SKM-1 treated with dmso at 0.1 percent for 144 hours (cell line): Measurements from ENCODE around the gene MBD5.

Source experiments
- DNase-seq: peaks from one replicate; lab custom pipeline; 2025; ENCODE audit not compliant: unreplicated experiment; lab: John Stamatoyannopoulos, UW

MBD5 gene

DNA sequence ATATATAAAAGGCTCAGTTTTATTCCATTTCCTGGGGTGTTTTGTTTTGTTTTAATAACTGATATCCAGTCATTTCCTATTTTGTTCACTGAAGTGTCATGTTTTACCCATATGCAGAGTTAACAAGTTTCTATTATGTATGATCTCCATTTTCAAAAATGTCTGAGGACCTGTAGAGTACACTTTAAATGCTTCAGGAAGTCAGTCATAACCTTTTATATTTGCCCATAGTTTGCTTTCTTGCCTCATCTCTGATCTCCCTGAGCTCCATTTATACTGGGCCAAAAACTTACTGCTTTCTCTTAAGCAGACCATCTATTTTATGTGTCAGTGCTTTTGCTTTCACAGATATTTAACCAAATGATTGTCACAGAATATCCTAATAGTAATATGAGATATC is 278.7 kb downstream of the MBD5 start:
- DNase-seq: no peak

DNA sequence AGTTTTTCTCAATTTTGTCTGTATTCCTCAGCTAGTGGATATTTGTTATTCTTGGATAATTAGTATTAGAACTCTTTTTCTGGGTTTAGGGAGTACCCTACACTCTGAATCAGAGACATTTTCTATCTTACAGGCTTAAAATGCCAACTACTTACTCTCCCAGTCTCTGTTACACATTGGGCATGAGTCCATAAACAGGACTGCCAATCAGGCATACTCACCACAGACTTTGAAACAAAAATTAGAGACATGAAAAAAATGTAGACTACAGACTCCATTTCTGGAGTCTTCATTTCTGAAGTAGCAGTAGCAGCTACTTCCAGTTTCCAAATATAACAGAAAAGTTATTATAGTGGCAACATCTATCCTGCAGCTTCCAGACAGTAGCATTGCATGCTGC is 279.7 kb downstream of the MBD5 start:
- DNase-seq: no peak

DNA sequence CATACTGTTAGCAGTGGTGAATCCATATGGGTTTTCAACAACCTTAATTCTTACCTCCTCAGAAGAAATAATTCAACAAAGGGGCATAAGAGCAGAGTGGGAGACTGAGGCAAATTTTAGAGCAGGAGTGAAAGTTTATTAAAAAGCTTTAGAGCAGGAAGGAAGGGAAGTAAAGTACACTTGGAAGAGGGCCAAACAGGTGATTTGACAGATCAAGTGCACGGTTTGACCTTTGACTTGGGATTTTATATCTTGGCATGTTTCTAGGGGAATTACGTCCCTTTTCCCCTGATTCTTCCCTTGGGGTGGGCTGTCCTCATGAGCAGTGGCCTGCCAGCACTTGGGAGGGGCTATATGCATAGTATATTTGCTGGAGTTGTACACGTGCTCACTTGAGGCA is 280.5 kb downstream of the MBD5 start:
- DNase-seq: no peak

DNA sequence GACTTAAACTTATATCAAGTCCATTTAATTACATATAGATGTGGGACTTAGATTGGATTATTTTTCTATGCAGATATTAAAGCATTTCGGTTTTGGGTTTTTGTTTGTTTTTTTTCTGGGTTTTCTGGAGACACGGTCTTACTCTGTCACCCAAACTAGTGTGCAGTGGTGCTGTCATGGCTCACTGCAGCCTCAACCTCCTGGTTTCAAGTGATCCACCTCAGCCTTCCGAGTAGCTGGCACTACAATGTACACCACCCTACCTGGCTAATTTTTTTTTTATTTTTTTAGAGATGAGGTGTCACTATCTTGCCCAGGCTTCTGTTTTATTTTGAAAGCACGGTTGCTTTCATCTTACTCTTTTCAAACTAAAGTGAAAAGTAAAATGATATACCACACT is 281.6 kb downstream of the MBD5 start:
- DNase-seq: no peak

DNA sequence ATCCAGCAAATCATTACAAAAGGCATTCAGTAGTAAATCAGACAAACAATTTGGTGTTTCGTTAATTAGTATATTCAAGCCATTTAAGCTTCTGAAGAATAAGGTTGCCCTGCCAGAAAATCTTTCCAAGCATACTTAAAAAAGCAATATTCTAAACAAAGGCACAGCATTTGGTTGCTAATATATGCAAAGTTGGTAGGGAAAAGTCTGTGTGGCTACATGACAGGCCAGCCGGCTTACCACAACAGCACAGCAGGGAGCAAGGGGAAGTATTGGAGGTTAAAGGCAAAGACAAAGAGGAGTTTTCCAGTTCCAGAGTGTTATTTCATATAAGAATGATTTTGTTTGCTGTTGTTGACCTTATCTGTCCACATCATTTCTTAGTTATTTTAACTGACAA is 282.3 kb downstream of the MBD5 start:
- no peak for DNase-seq

DNA sequence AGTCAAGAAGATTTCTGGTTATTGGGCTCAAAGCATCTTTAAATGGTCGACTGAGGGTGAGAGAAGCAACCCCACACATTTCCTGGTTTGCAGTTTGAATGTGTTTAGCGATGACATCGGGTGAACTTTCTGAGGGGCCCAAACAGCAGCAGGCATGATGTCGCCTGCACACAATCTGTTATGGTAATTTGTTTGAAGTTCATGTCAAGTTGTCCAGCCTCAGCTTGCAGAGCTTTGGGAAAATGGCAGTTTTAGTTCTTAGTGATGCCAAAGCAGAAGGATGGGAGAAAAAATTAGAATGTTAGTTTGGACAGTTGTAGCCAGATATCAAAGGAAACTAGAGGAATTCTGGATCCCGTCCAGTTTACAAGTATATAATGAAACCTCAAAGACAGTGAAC is 284.6 kb downstream of the MBD5 start:
- DNase-seq: no peak

DNA sequence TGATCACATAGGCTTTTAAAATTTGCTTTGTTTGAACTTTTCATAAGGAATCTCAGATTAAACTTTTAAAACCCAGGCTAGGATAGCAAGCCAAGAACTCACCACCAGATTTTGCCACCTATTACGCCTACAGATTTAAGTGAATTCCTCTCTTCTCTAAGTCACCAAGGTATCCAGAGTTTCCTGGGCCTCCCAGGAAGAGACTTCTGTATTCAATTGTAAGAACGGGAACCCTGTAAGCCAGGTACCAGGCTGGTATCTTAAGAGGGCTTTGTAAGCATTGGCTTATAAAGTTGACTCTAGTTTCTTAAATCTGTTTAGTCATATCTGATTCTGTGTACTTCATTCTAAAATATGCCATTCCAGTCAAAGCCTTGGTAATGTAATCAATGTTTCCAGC is 285.1 kb downstream of the MBD5 start:
- no peak for DNase-seq

DNA sequence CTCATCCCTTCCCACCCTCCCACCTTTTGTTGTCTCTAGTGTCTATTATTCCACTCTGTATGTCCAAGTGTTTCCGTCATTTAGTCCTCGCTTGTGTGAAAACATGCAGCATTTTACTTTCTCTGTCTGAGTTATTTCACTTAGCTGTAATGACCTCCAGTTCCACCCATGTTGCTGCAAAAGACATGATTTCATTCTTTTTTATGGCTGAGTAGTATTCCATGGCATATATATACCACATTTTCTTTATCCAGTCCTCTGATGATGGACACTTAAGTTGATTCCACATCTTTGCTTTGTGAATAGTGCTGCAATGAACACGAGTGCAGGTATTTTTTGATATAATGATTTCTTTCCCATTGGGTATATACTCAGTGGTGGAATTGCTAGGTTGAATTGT is 296.7 kb downstream of the MBD5 start:
- DNase-seq: no peak

DNA sequence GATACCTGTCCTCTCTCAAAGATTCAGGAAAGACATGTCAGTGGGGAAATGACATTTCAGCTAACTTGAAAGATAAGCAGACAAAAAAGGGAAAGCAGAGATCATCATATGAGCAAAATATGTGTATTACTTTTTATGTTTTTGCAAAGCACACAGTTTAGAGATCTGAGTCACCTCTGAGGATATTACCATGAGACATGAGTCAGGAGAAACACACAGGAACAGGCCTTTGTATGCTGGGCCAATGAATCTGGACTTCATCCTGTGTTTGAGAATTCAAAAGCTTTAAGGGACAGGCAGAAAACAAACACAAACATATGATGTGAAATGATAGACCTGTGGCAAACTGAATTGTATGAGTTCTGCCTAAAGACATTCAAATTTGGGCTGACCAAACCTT is 317.6 kb downstream of the MBD5 start:
- DNase-seq: no peak

DNA sequence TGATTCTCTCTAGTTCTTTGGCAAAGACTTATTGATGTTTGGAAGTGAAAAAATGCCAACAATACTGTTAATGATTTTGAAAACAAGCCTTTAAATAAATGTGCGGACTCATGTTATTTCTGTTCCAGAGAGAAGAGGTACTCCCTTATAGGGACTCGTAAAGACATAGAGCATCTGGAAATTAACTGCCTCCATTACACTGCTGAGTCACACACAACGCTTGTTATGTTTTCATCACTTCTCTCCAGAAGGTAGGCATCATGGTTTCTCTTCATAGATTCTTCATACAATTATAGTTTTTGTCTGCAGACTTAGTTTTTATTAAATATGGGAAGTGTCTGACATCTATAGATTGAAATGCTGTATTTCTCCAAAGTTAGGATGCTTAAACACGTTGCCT is 321.2 kb downstream of the MBD5 start:
- no peak for DNase-seq

DNA sequence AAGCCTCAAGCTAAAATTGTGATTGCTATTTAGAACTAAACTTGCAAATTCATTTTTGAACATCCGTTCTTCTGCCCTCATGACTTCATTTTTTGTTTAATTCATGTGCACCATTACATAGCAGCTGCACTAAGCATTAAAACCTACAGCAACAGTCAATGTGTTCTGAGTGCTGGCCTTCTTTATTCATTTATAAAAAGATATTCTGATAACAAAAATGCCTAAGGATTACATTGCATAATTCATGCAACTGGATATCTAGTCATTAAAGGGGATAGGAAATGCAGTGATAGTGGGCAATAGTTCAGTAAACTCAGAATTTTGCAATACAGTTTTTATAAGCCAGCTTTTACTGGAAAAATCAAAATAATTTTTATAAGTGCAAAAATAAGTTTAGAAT is 329.3 kb downstream of the MBD5 start:
- no peak for DNase-seq

DNA sequence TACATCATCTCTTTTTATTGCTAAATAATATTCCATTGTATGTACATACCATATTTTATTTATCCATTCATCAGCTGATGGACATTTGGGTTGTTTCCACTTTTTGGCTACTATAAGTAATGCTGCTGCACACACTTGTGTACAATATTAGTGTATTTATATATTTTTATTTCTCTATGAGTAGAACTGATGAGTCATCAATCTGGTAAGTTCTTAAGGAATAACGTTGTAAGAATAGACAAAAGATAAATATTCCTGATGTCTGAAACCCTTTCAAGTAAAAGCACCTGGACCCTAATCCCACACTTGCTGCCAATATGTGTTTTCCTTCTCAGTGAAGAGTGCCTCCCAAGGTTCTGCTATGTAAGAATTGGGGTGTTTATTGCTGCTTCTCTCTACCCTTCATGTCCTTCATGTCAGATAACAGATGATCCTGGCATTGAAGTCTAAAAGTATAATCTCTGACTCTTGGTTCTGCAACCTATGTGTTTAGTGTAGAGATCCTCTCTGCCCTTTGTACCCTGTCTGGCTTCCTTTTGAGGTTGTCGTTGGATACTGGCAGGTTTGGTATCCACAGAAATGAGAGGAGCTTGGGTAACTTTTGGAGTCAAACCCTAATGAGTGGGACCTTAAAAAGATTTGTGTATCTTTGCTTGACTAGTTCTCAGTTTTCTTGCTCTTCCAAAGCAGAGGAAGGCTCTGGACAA is 330.7 kb downstream of the MBD5 start:
- DNase-seq: no peak

DNA sequence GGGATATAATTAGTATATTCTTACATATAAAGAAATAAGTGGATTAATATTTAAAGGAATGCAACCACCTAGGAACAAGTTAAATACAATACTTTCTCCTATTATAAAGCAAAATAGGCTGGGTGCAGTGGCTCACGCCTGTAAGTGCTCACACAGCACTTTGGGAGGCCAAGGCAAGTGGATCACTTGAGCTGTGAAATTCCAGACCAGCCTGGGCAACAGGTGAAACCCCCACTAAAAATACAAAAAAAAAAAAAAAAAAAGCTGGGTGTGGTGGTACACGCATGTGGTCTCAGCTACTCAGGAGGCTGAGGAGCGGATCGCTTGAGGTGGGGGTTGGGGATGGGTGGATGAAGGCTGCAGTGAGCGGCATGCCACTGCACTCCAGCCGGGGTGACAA is 337.5 kb downstream of the MBD5 start:
- DNase-seq: no peak

DNA sequence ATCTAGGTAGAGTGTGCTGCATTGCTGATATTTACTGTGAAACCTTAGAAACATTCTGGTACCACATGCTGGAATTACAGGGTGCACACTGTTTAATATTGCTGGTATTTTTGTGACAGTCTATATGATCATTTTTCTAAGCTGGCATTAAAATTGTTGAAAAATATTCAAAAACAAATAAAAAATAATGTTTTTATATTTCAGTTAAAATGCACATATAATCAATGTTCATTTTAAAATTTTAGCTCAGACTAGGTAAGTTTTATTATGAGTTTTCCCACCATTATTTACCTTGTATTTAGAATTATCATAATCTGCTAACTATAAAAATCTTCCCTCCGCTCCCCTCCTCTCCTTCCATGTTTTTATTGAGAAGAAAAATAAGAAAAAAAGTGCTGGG is 339.8 kb downstream of the MBD5 start:
- no peak for DNase-seq

DNA sequence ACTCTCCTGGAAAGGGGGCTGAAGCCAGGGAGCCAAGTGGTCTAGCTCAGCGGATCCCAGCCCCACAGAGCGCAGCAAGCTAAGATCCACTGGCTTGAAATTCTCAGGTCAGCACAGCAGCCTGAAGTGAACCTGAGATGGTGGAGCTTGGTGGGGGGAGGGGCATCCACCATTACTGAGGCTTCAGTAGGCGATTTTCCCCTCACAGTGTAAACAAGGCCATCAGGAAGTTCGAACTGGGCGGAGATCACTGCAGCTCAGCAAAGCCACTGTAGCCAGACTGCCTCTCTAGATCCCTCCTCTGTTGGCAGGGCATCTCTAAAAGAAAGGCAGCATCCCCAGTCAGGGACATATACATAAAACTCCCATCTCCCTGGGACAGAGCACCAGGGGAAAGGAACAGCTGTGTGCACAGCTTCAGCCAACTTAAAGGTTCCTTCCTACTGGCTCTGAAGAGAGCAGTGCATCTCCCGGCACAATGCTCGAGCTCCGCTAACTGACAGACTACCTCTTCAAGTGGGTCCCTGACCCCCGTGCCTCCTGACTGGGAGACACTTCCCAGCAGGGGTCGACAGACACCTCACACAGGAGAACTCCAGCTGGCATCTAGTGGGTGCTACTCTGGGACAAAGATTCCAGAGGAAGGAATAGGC is 341.4 kb downstream of the MBD5 start:
- DNase-seq: no peak

DNA sequence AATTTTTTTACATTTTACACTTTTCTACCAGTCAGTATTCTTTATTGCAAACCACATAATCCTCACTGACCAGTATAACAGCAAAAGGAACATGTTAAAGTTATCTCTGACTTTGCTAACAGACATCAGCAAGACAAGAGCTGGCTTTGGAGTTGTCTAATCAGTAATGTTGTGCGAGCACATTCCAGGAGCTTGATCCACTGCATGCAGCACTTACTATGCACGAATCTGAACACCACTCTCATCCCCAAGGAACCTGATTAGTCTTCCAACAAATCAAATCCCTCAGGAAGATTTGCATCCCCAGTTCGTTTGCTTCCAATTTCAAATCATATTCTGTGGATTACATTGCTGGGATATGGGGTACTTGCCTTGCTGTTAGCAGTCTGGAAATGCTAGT is 354.3 kb downstream of the MBD5 start:
- no peak for DNase-seq

DNA sequence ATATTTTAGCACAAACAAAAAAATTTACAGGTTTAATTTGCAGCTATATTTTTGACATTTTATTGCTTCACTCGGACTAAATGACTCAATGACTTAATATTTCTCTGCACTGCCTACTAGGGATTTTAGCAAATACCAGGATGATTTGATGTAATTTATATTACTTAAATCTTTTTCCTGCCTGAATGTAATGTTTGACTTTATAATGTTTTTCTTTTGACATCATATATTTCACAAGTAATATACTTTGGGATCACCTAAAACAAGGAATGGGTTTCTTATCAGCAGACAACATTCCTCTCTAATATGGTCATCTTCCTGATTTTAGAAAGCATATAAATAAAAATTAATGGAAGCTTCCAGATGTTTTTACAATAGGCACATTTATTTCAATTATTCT is 370.4 kb downstream of the MBD5 start:
- DNase-seq: no peak

DNA sequence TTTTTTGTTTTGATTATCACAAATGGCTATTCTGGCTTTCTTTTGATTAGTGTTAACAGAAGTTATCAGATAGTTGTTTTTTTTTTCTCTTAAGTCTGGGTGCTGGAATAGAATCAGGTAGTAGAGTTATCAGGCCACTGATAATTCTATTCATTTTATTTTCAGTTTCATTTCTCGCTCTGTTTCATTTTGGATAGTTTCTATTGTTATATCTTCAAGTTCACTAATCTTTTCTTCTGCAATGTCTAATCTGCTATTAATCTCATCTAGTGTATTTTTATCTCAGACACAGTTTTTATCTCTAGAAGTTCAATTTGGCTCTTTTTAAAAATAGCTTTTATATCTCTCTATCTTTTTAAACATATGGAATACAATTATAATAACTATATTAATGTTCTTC is 381.9 kb downstream of the MBD5 start:
- no peak for DNase-seq

DNA sequence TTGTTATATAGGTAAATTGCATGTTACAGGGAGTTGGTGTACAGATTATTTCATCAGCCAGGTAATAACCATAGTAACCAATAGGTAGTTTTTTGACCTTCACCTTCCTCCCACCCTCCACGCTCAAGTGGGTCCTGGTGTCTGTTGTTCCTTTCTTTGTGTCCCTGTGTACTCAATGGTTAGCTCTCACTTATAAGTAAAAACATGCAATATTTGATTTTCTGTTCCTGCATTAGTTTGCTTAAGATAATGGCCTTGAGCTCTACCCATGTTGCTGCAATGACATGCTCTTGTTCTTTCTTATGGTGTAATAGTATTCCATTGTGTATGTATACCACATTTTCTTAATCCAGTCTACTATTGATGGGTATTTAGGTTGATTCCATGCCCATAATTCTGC is 390.0 kb downstream of the MBD5 start:
- DNase-seq: no peak

DNA sequence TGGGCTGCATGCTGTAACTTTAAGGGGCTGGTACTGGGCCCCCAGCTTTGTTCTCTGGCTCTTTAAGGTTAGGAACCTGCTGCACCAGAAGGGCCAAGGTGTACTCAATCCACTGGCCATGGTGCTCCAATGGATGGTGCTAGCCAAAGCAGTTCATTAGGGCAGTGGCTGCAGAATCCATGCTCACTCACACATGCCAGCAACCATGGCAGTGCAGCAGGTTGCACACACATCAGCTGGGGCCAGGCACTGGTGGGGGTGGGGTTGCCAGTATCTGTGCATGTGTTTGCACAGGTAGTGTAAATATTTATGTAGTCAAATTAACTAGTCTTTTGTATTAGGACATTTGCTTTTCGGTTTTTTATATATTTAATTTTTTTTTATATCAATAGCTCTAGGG is 395.4 kb downstream of the MBD5 start:
- DNase-seq: no peak

DNA sequence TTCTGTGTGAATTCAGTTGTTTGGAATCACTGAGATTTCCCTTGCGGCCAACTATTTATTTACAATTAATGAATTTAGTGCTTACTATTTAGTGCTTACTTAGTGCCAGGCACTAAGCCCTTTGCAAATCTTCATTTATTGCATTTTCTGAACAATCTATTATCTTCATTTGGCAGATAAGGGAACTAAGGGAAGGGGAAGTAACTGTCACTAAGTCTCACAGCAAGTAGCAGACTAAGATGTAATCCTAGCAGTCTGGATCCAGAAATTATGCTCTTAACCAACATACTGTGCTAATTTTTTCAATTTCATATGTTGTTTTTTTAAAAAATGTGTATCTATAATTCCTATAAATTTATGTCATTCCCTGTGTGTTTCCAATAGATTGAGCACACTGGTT is 409.2 kb downstream of the MBD5 start:
- DNase-seq: peak; percentile 13

DNA sequence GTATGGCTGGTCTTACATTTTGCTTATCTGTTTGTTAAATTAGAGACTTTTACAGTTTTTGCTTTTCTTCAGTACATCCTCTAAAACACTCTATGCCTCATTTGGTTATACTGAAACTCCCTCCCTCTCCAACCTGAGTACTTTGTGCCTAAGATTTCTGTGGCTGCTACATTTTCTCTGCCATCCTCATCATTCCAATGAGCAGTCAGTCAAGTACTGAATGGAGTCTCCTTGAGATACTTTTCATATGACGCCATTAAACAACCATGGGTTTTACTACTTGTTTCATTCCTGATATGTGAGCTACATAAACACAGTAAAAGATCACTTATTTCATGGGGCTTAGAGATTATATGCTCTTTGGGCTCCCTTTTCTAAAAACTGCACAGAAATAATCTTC is 427.0 kb downstream of the MBD5 start:
- no peak for DNase-seq

DNA sequence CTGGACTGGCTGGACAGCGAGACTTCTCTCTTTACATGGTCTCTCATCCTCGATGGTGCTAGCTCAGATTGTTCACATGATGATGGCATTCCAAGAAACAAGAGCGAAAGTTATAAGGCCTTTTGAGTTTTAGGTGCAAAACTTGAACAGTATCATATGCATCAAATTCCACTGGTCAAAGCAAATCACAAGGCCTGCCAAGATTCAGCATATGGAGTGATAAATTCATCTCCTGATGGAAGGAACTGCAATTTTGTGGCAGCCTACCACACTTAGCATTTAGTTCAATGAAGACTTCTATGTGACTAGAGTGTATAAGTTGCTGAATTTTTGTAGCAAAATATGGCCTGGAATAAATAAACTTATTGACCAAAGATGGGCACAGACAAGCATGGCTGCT is 429.6 kb downstream of the MBD5 start:
- DNase-seq: no peak
